CD4-positive, alpha-beta T cell treated with Interleukin-4 for 4 hours (primary cell): ENCODE results near the gene SMIM41.

Experiments used
- DNase-seq: peaks from one replicate; pipeline ENCODE4 v3.0.0-alpha.2; 2020

SMIM41 gene

GRCh38 chr12:52149651-52150241 lies 70.2 kb downstream of the SMIM41 start:
- DNase-seq, result no peak

- no peak for DNase-seq
Measured at GRCh38 chr12:52151153-52151836, 71.8 kb downstream of the SMIM41 start.

DNA sequence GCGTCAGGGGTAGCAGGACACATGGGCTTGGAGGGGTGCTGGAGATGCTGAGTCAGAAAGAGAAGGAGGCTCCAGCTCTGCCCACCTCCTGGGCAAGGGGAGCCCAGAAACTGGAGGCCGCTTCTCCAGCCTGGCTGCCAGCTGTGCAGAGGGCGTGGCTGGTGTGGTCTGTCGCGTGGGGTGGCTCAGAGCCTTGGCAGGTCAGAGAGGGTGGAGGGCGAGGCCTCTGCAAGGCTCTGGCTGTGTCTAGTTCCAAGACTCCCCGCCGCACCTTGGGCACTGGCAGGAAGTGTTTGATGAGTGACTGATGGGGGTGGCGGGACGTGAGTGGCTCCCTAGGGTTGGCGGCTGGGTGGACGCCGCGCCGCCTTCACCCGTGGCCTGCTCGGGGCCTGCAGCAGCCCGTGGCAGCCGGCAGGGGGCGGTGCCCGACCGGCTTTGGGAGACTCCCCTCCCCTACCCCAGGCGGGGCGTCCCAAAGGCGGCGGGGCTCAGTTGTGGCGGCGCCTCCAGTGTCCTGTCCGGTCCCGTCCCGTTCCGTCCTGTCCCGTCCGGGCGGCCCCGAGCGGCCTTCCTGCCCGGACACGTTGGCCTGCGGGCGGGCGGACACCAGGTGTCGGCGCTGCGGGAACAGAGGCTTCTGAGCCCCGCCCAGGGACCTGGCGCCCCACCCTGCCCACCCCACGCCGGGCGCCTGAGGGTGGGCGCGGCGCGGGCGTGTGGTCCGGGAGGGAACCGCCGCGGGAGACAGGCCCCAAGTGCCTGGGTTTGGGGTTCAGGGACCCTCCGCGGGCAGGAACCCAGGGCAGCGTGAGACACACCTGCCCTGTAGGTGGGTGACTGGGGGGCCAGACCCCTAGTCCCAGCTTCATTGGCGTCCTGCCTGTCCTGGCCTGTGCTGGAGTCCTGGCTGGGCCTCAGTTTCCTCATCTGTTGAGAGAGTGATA lies 72.6 kb downstream of the SMIM41 start:
- DNase-seq, result peak; percentile 65

- no peak for DNase-seq
Measured at GRCh38 chr12:52152905-52153317, 73.4 kb downstream of the SMIM41 start.

DNA sequence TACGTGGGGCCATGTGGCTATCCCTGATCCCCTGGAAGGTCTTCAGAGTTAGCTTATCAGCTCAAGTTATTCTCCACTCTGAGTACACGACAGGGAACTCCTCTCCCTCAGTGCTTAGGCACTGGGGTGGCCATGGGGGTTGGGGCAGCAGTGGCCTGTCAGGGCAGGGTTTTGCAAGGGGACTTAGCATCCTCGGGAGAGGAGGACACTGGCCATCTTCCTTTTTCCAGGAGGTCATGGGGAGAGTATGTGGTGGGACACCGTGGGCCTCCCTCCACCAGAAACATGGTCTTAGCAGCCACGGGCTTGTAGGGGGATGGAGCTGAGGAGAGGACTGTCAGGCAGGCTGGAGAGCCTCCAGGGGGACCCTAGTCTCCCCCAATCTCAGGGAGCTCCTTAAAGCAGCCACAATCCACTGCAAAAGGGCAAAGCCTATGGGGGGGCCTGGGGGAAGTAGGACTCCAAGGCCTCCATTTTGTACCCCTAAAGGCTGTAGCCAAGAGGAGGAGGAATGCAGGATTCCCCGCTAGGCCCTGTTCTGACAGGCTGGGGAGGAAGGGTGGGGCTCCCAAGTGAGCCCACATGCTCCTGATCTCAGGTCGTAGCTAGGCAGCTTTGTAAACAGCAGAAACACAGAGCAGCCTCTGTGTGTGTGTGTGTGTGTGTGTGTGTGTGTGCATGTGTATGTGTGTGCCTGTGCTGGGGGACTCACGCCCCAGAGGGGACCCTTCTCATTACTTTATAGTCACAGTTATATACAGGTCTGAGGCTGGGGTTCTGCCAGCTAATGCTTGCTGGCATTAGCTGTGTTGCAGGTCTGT lies 75.8 kb downstream of the SMIM41 start:
- DNase-seq, result peak; percentile 87

GRCh38 chr12:52156311-52156710 lies 76.8 kb downstream of the SMIM41 start:
- no peak for DNase-seq

- peak; percentile 65 for DNase-seq
Measured at GRCh38 chr12:52156757-52157565, 77.5 kb downstream of the SMIM41 start.

GRCh38 chr12:52157566-52158150 lies 78.2 kb downstream of the SMIM41 start:
- no peak for DNase-seq
